ENCODE results near the gene SLC2A4RG. TPM values are rescaled to one million over a fixed set of nuclear protein-coding genes. Genes with fewer than 3 reads are reported as not detected.
A peak's percentile ranks its signal among the peaks of the same experiment; 100 is the strongest.

SLC2A4RG gene
- total RNA-seq, 1 experiment from 2014 or later, result 121 TPM

DNA sequence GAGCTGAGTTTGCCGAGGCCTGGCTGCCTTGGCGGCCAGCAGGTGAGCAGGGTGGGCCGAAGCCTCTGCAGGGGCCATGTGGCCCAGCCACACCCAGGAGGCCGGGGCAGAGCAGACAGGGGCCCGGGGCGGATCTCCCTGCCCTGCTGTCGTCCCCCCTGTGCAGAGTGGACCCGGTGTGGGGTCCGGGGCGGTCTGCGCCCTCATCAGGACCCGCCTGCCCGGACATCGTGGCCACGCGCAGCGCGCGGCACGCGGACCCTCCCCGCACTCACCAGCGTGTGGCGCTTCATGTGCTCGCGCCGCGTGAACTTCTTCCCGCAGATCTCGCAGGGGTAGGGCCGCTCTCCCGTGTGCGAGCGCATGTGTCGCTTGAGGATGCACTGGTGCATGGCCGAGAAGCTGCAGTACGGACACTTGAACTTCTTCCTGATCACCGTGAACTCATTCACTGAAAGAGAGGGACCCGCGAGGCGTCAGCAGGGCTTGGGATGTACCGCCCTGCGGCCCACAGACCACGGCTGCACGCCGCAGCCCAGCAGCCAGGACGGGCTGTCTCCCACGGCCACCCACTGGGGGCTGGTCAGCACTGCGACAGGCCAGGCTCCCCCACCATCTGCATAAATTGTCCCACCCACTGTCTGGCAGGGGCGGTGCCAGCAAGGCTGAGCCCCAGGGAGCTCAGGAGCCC, 13.0 kb downstream of the SLC2A4RG start:
- H3K27me3 ChIP-seq (ENCODE audit: insufficient read depth, low read length), result no peaks in the 10 kb centered on the region
- intact Hi-C loops (cut with micrococcal nuclease), result no loop called here
- no peaks in the 10 kb centered on the region for H3K4me1 ChIP-seq (ENCODE audit: control insufficient read depth in 1 of 2, insufficient read depth in 2 of 2, low read length in 2 of 2)
- ChIA-PET POLR2A (no interaction called here), CTCF (no interaction called here), RAD21 (ENCODE audit: low non-redundant PET in 1 of 2, low total read pairs in 2 of 2, uncharacterized antibody in 2 of 2, unreplicated experiment in 2 of 2) (no interaction called here)
- TF ChIP-seq JUND (IDR thresholded peaks at IDR 0.05), result no peak
- TF ChIP-seq, protein P1, sequence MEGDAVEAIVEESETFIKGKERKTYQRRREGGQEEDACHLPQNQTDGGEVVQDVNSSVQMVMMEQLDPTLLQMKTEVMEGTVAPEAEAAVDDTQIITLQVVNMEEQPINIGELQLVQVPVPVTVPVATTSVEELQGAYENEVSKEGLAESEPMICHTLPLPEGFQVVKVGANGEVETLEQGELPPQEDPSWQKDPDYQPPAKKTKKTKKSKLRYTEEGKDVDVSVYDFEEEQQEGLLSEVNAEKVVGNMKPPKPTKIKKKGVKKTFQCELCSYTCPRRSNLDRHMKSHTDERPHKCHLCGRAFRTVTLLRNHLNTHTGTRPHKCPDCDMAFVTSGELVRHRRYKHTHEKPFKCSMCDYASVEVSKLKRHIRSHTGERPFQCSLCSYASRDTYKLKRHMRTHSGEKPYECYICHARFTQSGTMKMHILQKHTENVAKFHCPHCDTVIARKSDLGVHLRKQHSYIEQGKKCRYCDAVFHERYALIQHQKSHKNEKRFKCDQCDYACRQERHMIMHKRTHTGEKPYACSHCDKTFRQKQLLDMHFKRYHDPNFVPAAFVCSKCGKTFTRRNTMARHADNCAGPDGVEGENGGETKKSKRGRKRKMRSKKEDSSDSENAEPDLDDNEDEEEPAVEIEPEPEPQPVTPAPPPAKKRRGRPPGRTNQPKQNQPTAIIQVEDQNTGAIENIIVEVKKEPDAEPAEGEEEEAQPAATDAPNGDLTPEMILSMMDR (IDR thresholded peaks at IDR 0.05 in 2 of 3, conservative IDR thresholded peaks at IDR 0.05 in 1 of 3; ENCODE audit: borderline replicate concordance in 1 of 3, insufficient read depth in 1 of 3, low read depth in 2 of 3, low read length in 2 of 3), result no peak
- H3K27ac ChIP-seq (ENCODE audit: low read depth, low read length), result no peak overlapping the region
- H4K20me1 ChIP-seq (ENCODE audit: insufficient read depth), result no peaks in the 10 kb centered on the region
- H3K4me3 ChIP-seq (replicated peaks in 1 of 2; ENCODE audit: low read depth in 1 of 2, low read length in 2 of 2), result no peak overlapping the region
- BruUV-seq (replicated peaks), result no TSS peak
- ATAC-seq, result peak; percentile 39; the same call in 1 of the 2 replicates
- no peak for DNase-seq (ENCODE audit: low read depth, low spot score)
- no peaks in the 10 kb centered on the region for H3K9me2 ChIP-seq (ENCODE audit: insufficient read depth)
- no peak overlapping the region for H2AFZ ChIP-seq (ENCODE audit: low read depth, low read length, poor library complexity, severe bottlenecking)
- no peaks in the 10 kb centered on the region for H3K79me2 ChIP-seq (ENCODE audit: insufficient read depth, low read length)
- H3K9me3 ChIP-seq (ENCODE audit: control insufficient read depth in 1 of 2, insufficient read depth in 1 of 2, low read depth in 1 of 2, low read length in 2 of 2), result no peaks in the 10 kb centered on the region
- H3K9ac ChIP-seq (ENCODE audit: low read length), result no peak overlapping the region
- H3K36me3 ChIP-seq (ENCODE audit: control insufficient read depth in 1 of 2, insufficient read depth in 2 of 2, low read length in 2 of 2), result no peaks in the 10 kb centered on the region
- no peak overlapping the region for H3K4me2 ChIP-seq (ENCODE audit: low read length)

DNA sequence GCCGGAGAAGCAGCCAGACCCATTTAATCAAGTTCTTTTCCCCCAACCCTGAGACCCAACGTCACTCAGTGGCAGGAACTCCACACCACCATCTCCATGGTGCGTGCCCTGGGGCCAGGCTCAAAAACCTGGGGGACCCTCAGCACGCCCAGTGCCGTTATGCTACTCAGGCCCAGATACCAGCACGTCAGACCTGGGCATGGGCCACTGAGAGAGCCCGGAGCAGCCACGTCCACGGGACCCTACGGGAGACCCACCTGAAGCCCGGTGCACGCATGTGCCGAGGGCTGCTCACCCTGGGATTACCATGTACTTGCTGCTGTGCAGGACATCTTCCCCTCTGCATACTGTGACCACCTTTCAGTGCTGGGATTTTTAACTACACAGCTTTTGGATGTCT, 13.8 kb downstream of the SLC2A4RG start:
- Histone ChIP-seq H3K9me2 (ENCODE audit: insufficient read depth) (no peaks in the 10 kb centered on the region), H3K9ac (ENCODE audit: low read length) (no peak overlapping the region), H3K36me3 (ENCODE audit: control insufficient read depth in 1 of 2, insufficient read depth in 2 of 2, low read length in 2 of 2) (no peaks in the 10 kb centered on the region), H3K27ac (ENCODE audit: low read depth, low read length) (no peak overlapping the region), H3K27me3 (ENCODE audit: insufficient read depth, low read length) (no peaks in the 10 kb centered on the region), H2AFZ (ENCODE audit: low read depth, low read length, poor library complexity, severe bottlenecking) (no peak overlapping the region), H3K9me3 (ENCODE audit: control insufficient read depth in 1 of 2, insufficient read depth in 1 of 2, low read depth in 1 of 2, low read length in 2 of 2) (no peaks in the 10 kb centered on the region), H3K4me1 (ENCODE audit: control insufficient read depth in 1 of 2, insufficient read depth in 2 of 2, low read length in 2 of 2) (no peaks in the 10 kb centered on the region), H3K79me2 (ENCODE audit: insufficient read depth, low read length) (no peaks in the 10 kb centered on the region), H3K4me2 (ENCODE audit: low read length) (no peak overlapping the region), H4K20me1 (ENCODE audit: insufficient read depth) (no peaks in the 10 kb centered on the region), H3K4me3 (replicated peaks in 1 of 2; ENCODE audit: low read depth in 1 of 2, low read length in 2 of 2) (no peak overlapping the region)
- DNase-seq (ENCODE audit: low read depth, low spot score), result no peak
- ChIA-PET POLR2A (no interaction called here), RAD21 (ENCODE audit: low non-redundant PET in 1 of 2, low total read pairs in 2 of 2, uncharacterized antibody in 2 of 2, unreplicated experiment in 2 of 2) (no interaction called here), CTCF (no interaction called here)
- no TSS peak for BruUV-seq (replicated peaks)
- intact Hi-C loops (cut with micrococcal nuclease), result no loop called here
- no peak for ATAC-seq
- TF ChIP-seq TCF7L2 (IDR thresholded peaks at IDR 0.05; ENCODE audit: borderline replicate concordance, extremely low read depth, insufficient read depth, insufficient read length) (no peak), EZH2 (IDR thresholded peaks at IDR 0.05) (no peak), SP1 (IDR thresholded peaks at IDR 0.05; ENCODE audit: low read depth) (no peak), EZH2phosphoT487 (IDR thresholded peaks at IDR 0.05; ENCODE audit: borderline replicate concordance) (no peak), SIN3A (IDR thresholded peaks at IDR 0.05; ENCODE audit: low read depth) (no peak), CBX3 (IDR thresholded peaks at IDR 0.05; ENCODE audit: low read depth) (no peak), RAD21 (IDR thresholded peaks at IDR 0.05; ENCODE audit: low read depth) (no peak), FOSL1 (IDR thresholded peaks at IDR 0.05; ENCODE audit: low read depth) (no peak)
- TF ChIP-seq, protein P1 (IDR thresholded peaks at IDR 0.05 in 2 of 3, conservative IDR thresholded peaks at IDR 0.05 in 1 of 3; ENCODE audit: borderline replicate concordance in 1 of 3, insufficient read depth in 1 of 3, low read depth in 2 of 3, low read length in 2 of 3), result no peak
- TF ChIP-seq, protein P2, sequence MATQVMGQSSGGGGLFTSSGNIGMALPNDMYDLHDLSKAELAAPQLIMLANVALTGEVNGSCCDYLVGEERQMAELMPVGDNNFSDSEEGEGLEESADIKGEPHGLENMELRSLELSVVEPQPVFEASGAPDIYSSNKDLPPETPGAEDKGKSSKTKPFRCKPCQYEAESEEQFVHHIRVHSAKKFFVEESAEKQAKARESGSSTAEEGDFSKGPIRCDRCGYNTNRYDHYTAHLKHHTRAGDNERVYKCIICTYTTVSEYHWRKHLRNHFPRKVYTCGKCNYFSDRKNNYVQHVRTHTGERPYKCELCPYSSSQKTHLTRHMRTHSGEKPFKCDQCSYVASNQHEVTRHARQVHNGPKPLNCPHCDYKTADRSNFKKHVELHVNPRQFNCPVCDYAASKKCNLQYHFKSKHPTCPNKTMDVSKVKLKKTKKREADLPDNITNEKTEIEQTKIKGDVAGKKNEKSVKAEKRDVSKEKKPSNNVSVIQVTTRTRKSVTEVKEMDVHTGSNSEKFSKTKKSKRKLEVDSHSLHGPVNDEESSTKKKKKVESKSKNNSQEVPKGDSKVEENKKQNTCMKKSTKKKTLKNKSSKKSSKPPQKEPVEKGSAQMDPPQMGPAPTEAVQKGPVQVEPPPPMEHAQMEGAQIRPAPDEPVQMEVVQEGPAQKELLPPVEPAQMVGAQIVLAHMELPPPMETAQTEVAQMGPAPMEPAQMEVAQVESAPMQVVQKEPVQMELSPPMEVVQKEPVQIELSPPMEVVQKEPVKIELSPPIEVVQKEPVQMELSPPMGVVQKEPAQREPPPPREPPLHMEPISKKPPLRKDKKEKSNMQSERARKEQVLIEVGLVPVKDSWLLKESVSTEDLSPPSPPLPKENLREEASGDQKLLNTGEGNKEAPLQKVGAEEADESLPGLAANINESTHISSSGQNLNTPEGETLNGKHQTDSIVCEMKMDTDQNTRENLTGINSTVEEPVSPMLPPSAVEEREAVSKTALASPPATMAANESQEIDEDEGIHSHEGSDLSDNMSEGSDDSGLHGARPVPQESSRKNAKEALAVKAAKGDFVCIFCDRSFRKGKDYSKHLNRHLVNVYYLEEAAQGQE (IDR thresholded peaks at IDR 0.05; ENCODE audit: low read depth), result no peak
- TF ChIP-seq, protein P3, sequence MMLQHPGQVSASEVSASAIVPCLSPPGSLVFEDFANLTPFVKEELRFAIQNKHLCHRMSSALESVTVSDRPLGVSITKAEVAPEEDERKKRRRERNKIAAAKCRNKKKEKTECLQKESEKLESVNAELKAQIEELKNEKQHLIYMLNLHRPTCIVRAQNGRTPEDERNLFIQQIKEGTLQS (IDR thresholded peaks at IDR 0.05), result no peak

Data from HCT116 (cell line).